ENCODE data around the gene PAK4.
"Not testable (repeated sequence)": the region's sequence is repeated elsewhere in the genome, so short reads cannot be mapped to it uniquely, and the experiment has no call there.

PAK4 gene

GRCh38 chr19:39100500-39101166, 25.0 kb upstream of the PAK4 start:
- DNase-seq (ENCODE audit: low spot score), result no peak

GRCh38 chr19:39103151-39103550, 22.4 kb upstream of the PAK4 start:
- DNase-seq (ENCODE audit: low spot score), result no peak

- DNase-seq (ENCODE audit: low spot score), result no peak
Observed at GRCh38 chr19:39104186-39104596, 21.4 kb upstream of the PAK4 start.

GRCh38 chr19:39106194-39106593, 19.4 kb upstream of the PAK4 start:
- no peak for DNase-seq (ENCODE audit: low spot score)

GRCh38 chr19:39109641-39110040, 15.9 kb upstream of the PAK4 start:
- no peak for DNase-seq (ENCODE audit: low spot score)

- peak; percentile 84 for DNase-seq (ENCODE audit: low spot score)
Observed at GRCh38 chr19:39110263-39110967, 15.2 kb upstream of the PAK4 start.

DNA sequence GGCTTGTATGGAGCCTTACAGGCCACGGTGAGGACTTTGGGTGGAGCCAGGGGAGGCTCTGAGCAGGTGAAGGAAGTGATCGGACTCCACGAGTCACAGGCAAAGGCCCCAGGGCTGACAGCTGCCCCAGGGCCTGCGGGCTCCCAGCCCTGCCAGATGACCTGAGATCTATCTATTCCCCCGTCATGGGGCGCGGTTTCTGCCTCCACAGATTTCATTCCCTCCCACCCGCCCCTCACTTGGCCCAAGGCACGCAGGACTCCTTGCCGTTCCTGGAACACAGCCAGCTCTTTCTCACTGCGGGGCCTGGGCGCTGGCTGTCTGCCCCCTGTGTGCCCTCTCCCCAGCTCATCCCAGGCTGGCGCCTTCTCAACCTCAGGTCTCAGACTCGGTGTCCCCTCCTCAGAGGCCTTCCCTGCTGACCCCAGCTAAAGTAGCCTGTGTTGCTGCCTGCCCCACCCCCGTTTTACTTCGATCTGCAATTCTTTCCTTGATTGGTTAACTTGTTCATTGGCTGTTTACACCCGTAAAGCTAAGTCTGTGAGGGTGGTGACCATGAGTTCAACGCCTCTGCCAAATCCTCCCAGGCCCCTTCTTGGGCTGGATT, 13.9 kb upstream of the PAK4 start:
- no peak for DNase-seq (ENCODE audit: low spot score)

GRCh38 chr19:39112338-39112890, 13.2 kb upstream of the PAK4 start:
- no peak for DNase-seq (ENCODE audit: low spot score)

GRCh38 chr19:39113199-39113598, 12.4 kb upstream of the PAK4 start:
- no peak for DNase-seq (ENCODE audit: low spot score)

GRCh38 chr19:39115105-39115847, 10.3 kb upstream of the PAK4 start:
- DNase-seq (ENCODE audit: low spot score), result no peak

GRCh38 chr19:39117023-39117422, 8.6 kb upstream of the PAK4 start:
- DNase-seq (ENCODE audit: low spot score), result not testable (repeated sequence)

DNA sequence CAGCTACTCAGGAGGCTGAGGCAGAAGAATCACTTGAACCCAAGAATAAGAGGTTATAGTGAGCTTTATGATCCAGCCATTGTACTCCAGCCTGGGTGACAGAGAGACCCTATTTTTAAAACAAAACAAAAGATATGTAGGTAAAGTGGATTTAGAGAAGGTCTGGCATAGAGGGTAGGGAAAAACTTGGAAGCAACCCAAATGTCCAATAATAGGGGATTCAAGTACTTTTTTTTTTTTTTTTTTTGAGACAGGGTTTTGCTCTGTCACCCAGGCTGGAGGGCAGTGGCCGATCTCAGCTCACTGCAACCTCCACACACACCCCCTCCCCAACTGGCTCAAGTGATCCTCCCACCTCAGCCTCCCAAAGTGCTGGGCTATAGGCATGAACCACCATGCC, 5.8 kb upstream of the PAK4 start:
- no peak for DNase-seq (ENCODE audit: low spot score)

GRCh38 chr19:39122934-39123731, 2.5 kb upstream of the PAK4 start:
- DNase-seq (ENCODE audit: low spot score), result no peak

DNA sequence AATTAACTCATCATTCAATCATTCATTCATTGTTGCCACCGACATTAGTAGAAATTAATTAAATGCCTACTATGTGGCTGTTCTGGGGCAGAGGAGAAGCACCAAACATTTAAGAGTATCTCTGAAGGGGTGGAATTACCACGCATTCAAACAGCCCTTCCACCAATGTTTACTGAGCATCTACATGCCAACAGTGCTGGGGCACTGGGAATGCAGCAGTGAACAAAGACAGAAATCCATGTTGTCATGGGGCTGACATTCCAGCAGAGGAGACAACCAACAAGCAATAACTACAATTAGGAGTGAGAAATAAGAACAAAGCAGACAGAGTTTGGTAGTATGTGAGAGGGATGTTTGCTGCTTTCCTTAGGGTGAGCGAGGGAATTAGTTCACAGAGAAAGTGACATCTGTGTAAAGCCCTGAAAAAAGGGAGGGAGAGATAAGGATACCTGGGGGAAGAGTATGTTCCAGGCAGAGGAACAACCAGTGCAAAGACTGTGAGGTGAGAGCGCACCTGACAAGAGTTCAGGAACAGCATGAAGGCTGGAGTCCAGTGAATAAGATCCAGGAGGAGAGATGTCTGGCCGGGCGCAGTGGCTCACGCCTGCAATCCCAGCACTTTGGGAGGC, 1.3 kb upstream of the PAK4 start:
- no peak for DNase-seq (ENCODE audit: low spot score)

DNA sequence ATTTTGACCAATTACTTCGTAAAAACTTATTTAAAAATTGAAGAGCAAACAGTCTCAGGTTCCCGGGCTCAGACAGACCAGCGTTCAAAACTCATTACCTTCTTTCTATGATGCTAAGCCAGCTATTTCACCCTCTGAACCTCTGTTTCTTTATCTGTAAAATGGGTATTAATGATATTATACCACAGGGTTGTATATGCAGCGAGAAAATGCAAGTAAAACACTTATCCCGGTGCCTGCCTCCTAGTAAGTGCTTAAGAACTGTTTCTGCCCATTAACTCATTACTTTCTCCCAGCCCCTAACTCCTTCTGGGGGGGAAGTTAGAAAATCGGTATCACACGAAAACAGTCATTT, 410 bp upstream of the PAK4 start:
- DNase-seq (ENCODE audit: low spot score), result no peak

DNA sequence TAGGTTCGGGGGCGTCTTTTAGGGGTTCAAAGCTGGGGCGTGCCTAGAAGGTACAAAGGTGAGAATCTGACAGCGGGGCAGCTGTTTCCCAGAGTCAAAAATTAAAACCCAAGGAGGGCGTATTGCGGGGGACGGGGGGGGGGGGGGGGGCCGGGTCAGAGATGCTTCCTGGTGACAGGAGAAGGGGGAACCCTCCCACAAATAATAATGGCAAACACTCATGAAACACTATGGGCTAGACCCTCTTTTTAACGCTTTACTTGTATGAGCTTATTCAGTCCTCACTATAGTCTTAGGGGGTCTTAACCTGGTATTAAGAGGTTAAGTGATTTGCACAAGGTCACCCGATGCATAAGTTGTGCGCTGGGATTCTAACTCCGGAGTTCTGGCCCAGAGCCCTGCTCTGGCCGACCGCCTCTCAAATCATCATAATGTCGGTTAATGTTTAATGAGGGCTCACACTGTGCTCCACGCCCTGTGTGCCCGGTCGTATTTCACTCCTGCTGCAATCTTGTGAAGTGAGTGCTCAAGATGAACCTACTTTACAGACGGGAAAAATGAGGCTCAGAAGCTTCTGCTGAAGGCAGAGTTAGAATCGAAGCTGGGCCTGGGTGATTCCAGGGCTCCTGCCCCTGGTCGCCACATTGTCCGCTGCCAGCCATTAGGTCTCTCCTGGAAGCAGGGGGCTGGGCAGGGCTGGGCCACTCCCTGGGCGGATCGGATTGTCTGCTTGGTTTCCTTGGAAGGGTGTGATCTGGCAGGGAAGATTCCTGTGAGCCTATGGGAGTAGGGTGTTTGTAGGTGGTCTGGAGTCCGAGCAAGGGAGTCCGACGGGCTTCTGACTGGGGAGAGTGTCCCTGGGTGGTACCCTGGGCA, 964 bp downstream of the PAK4 start:
- DNase-seq (ENCODE audit: low spot score), result no peak

DNA sequence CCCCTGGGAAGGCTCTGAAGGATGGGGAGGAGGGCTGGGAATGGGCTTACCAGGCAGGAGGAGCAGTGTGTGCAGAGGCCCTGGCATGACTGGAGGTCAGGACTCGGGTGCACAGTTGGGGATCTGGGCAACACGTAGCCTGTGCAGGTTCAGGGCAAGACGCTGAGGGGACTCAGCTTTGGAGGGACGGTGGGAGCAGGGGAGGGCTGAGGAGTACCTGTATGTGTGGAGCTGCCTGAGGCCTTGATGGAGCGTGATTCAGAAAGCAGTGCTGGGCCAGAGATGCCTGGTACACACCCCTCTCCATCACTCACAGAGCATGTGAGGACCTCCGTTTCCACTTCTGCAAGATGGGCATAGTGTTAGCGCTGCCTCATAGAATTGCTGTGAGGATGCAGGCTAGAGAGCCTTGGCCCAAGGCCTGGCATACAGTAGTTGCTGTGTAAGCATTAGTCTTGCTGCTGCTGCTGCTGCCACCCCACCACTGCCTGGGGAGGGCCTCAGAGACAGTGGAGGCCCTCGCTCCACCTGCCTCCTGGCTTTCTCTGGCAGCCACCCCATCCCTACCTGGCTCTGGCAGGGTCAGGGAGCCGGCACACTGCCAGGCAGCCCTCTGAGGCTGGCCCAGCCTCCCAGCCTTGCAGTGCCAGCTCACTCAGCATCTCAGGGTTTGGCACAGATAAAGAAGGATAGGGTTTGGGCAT, 2.4 kb downstream of the PAK4 start:
- peak; percentile 3 for DNase-seq (ENCODE audit: low spot score)

GRCh38 chr19:39128516-39129079, 3.0 kb downstream of the PAK4 start:
- DNase-seq (ENCODE audit: low spot score), result peak; percentile 4

DNA sequence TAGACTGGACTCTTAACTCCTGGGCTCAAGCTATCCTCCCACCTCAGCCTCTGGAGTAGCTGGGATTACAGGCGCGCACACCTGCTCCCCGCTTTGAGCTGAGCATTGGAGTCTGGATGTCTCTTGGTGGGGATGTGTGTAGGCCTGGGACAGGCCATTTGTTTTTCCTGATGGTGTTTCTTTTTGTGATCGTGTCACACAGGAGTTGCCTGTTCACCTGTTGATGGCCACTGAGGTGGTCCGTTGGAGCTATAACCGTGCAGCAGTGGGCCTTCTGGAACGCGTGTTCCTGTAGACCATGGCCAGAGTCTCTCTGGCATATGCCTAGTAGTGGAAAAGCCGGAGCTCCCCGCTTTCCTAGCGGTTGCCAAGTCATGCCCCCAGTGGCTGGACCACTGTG, 3.5 kb downstream of the PAK4 start:
- DNase-seq (ENCODE audit: low spot score), result no peak

Data from D341Med (cell line).